ENCODE results near the gene CHMP2A.
A peak's percentile ranks its signal among the peaks of the same experiment; 100 is the strongest.
"Not testable (repeated sequence)": the region's sequence is repeated elsewhere in the genome, so short reads cannot be mapped to it uniquely, and the experiment has no call there.

Gene CHMP2A

DNA sequence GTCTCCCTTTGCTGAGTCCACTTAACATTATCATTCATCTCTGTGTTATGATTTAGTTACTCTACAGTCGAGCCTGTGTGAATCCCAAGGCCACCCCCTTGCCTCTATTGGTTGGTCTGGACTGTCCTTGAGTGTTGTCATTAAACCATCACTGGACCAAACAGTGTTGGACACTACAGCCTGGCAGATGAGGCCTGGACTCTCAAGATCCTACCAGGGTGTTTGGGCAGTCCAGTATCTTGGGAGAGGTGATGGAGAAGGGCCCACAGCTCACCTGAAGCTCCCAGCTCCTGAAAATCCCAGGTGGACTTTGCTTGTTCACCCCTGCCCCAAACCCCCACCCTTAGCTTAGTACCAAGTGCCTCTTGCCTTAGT, 3.8 kb downstream of the CHMP2A start:
- H3K9me3 Mint-ChIP-seq, result no peaks in the 10 kb centered on the region
- H3K4me1 Mint-ChIP-seq, result peaks cover 51% of the 10 kb centered on the region
- peaks cover 66% of the 10 kb centered on the region for H3K36me3 Mint-ChIP-seq
- H3K4me3 Mint-ChIP-seq, result no peak overlapping the region
- no peak overlapping the region for H3K27ac Mint-ChIP-seq
- no peaks in the 10 kb centered on the region for H3K27me3 Mint-ChIP-seq
- ATAC-seq, result no peak

DNA sequence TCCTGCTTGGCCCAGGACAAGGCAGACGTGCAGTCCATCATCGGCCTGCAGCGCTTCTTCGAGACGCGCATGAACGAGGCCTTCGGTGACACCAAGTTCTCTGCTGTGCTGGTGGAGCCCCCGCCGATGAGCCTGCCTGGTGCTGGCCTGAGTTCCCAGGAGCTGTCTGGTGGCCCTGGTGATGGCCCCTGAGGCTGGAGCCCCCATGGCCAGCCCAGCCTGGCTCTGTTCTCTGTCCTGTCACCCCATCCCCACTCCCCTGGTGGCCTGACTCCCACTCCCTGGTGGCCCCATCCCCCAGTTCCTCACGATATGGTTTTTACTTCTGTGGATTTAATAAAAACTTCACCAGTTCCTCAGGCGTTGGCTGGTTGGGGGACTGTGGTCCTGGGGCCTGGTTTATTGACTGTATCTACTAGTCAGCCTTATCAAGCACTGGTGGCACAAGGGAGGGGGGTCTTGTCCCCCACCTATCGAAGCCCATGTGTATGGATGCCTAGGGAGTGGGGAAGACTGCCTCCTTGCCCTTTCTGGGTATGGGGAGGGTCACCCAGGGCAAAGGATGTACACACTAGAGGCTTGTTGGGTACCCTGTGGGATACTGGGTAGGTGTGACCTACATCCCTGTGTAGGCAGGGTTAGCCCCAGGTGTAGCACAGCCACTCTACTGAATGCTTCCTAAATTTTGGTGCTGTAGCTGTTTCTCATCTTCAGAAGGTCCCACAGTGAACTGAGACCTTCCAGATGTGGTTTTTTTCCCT, 4.4 kb downstream of the CHMP2A start:
- no peaks in the 10 kb centered on the region for H3K9me3 Mint-ChIP-seq
- no peak for ATAC-seq
- H3K27ac Mint-ChIP-seq, result no peak overlapping the region
- peaks cover 69% of the 10 kb centered on the region for H3K36me3 Mint-ChIP-seq
- peaks cover 53% of the 10 kb centered on the region for H3K4me1 Mint-ChIP-seq
- H3K4me3 Mint-ChIP-seq, result no peak overlapping the region
- H3K27me3 Mint-ChIP-seq, result no peaks in the 10 kb centered on the region

DNA sequence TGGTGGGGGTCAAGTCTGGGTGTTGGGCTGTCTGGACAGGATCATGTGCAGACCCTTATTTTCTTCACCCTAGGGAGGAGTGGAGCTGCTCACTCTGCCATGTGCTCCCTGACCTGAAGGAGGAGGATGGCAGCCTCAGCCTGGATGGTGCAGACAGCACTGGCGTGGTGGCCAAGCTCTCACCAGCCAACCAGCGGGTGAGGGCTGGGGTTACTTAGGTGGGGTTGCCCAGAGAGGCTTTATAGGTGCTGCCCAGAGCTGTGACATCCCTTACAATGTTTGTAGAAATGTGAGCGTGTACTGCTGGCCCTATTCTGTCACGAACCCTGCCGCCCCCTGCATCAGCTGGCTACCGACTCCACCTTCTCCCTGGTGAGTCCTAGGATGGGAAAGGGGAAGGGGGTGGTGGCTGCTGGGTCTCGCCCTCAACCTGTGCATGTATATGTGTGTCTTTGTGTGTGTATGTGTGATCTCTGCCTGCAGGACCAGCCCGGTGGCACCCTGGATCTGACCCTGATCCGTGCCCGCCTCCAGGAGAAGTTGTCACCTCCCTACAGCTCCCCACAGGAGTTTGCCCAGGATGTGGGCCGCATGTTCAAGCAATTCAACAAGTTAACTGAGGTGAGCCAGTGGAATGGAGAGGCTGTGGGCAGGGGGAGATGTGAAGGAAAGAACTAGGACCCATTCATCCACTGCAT, 5.1 kb downstream of the CHMP2A start:
- Mint-ChIP-seq H3K27me3 (no peaks in the 10 kb centered on the region), H3K9me3 (no peaks in the 10 kb centered on the region), H3K4me3 (no peak overlapping the region), H3K27ac (no peak overlapping the region), H3K36me3 (peaks cover 76% of the 10 kb centered on the region), H3K4me1 (peaks cover 56% of the 10 kb centered on the region)
- ATAC-seq, result no peak

DNA sequence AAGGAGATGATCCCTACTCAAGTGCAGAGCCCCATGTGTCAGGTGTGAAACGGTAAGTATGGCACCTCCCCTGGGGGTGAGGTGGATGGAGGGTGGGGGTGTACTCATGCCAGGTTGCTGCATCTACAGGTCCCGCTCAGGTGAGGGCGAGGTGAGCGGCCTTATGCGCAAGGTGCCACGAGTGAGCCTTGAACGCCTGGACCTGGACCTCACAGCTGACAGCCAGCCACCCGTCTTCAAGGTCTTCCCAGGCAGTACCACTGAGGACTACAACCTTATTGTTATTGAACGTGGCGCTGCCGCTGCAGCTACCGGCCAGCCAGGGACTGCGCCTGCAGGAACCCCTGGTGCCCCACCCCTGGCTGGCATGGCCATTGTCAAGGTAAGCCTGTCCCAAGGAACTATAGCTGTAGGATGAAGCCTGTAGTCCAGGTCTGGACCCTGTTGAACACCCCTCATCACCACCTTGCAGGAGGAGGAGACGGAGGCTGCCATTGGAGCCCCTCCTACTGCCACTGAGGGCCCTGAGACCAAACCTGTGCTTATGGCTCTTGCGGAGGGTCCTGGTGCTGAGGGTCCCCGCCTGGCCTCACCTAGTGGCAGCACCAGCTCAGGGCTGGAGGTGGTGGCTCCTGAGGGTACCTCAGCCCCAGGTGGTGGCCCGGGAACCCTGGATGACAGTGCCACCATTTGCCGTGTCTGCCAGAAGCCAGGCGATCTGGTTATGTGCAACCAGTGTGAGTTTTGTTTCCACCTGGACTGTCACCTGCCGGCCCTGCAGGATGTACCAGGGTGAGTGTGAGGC, 5.8 kb downstream of the CHMP2A start:
- Mint-ChIP-seq H3K4me1 (peaks cover 54% of the 10 kb centered on the region), H3K4me3 (no peak overlapping the region), H3K36me3 (peaks cover 76% of the 10 kb centered on the region), H3K27ac (no peak overlapping the region), H3K9me3 (no peaks in the 10 kb centered on the region), H3K27me3 (peaks cover 2% of the 10 kb centered on the region)
- ATAC-seq, result no peak

DNA sequence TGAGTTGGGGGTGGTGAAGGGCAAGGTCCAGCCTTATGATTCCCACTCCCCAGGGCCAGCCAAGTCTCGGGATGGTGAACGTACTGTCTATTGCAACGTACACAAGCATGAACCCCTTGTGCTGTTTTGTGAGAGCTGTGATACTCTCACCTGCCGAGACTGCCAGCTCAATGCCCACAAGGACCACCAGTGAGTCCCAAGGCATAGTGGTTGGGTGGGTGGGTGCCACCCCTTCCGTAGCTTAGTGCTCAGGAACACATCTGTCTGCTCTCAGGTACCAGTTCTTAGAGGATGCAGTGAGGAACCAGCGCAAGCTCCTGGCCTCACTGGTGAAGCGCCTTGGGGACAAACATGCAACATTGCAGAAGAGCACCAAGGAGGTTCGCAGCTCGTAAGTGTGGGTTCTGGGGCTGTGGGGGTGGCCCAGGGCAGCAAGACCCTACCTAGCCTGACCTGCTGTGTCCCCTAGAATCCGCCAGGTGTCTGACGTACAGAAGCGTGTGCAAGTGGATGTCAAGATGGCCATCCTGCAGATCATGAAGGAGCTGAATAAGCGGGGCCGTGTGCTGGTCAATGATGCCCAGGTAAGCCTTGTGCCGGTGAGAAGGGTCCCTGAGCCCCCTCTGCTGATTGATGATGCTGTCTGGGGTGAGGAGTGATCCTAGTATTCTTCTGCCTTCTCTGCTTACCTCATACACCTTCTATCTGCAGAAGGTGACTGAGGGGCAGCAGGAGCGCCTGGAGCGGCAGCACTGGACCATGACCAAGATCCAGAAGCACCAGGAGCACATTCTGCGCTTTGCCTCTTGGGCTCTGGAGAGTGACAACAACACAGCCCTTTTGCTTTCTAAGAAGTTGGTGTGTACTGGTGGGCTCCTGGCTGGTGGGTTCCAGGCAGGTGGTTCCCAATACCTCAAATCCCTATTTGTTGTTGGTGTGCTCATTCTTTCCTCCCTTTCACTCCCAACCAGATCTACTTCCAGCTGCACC, 7.3 kb downstream of the CHMP2A start:
- Mint-ChIP-seq H3K36me3 (peaks cover 65% of the 10 kb centered on the region), H3K27me3 (peaks cover 16% of the 10 kb centered on the region), H3K4me1 (peaks cover 47% of the 10 kb centered on the region), H3K4me3 (no peak overlapping the region), H3K9me3 (no peaks in the 10 kb centered on the region), H3K27ac (no peak overlapping the region)
- no peak for ATAC-seq

DNA sequence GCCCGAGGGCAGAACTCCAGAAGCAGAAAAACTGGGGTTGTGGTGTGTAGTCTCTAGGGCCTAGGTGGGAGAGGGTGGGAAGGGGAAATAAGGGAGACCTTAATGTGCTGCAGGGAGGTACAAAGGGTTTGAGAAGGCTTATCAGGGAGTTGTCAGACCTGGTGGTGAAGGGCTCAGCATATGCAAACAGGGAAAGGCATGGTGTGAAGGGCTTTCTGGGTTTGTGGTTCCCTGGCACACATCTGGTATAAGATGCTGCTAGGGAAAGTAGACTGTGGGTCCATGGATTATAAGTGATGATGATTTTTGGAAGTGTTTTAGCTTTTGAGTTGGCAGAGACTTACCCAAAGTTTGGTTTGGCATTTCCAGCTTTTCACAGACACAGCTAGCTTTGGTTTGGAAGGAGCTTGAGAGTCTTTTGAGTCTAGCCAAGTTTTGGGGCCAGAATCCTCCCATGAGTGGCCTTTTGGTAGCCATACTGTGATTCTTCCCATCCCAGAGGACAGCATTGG, 8.8 kb downstream of the CHMP2A start:
- H3K36me3 Mint-ChIP-seq, result peaks cover 52% of the 10 kb centered on the region

DNA sequence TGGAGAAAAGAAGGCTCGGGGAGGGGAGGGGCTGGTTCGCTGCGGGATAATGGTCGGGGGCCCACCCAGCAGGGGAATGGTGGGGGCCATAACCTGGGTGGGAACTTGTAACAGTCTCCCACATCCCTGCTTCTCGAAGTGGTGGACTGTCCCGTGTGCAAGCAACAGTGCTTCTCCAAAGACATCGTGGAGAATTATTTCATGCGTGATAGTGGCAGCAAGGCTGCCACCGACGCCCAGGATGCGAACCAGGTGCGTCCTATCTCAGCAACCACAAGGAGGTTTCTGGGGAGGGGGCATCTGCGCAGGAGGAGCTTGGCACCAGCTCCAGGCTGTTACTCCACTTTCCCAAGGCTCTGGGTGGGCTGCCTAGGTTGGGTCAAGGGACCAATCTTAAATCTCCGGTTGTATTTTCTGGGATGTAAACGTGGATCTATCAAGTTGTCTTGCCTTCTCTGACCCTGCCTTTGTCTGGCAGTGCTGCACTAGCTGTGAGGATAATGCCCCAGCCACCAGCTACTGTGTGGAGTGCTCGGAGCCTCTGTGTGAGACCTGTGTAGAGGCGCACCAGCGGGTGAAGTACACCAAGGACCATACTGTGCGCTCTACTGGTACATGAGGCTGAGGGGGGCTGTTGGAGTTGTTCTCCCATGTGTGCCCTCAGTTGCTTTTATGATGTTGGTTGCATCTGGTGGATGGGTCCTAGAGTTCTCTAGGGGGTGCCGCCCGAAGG, 9.5 kb downstream of the CHMP2A start:
- peaks cover 46% of the 10 kb centered on the region for H3K36me3 Mint-ChIP-seq
- peak overlapping the region; percentile 98 for H3K27ac Mint-ChIP-seq
- peak overlapping the region; percentile 92 for H3K4me3 Mint-ChIP-seq
- H3K9me3 Mint-ChIP-seq, result no peaks in the 10 kb centered on the region
- peaks cover 44% of the 10 kb centered on the region for H3K4me1 Mint-ChIP-seq
- ATAC-seq, result no peak
- H3K27me3 Mint-ChIP-seq, result peaks cover 23% of the 10 kb centered on the region

More for the DNA sequence above, 8.8 kb downstream of the CHMP2A start:
- Mint-ChIP-seq H3K4me3 (peak overlapping the region; percentile 92), H3K27me3 (peaks cover 23% of the 10 kb centered on the region), H3K9me3 (no peaks in the 10 kb centered on the region), H3K4me1 (peaks cover 44% of the 10 kb centered on the region), H3K27ac (peak overlapping the region; percentile 98)
- ATAC-seq, result no peak

DNA sequence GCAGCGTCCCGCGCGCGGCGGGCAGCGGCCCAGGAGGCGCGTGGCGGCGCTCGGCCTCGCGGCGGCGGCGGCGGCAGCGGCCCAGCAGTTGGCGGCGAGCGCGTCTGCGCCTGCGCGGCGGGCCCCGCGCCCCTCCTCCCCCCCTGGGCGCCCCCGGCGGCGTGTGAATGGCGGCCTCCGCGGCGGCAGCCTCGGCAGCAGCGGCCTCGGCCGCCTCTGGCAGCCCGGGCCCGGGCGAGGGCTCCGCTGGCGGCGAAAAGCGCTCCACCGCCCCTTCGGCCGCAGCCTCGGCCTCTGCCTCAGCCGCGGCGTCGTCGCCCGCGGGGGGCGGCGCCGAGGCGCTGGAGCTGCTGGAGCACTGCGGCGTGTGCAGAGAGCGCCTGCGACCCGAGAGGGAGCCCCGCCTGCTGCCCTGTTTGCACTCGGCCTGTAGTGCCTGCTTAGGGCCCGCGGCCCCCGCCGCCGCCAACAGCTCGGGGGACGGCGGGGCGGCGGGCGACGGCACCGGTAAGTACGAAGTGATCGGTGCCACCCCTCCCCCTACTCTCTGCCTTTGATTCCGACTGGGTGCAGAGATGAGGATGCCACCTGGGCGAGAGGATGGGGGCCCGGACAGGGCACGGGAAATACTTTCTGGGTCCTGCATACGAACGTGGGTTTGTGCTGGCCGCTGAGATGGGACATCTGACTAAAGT, 10.2 kb downstream of the CHMP2A start:
- H3K9me3 Mint-ChIP-seq, result no peaks in the 10 kb centered on the region
- H3K4me3 Mint-ChIP-seq, result peak overlapping the region; percentile 92
- H3K4me1 Mint-ChIP-seq, result peaks cover 44% of the 10 kb centered on the region
- H3K36me3 Mint-ChIP-seq, result peaks cover 39% of the 10 kb centered on the region
- peaks cover 29% of the 10 kb centered on the region for H3K27me3 Mint-ChIP-seq
- peak; percentile 76 for ATAC-seq
- H3K27ac Mint-ChIP-seq, result peak overlapping the region; percentile 98

DNA sequence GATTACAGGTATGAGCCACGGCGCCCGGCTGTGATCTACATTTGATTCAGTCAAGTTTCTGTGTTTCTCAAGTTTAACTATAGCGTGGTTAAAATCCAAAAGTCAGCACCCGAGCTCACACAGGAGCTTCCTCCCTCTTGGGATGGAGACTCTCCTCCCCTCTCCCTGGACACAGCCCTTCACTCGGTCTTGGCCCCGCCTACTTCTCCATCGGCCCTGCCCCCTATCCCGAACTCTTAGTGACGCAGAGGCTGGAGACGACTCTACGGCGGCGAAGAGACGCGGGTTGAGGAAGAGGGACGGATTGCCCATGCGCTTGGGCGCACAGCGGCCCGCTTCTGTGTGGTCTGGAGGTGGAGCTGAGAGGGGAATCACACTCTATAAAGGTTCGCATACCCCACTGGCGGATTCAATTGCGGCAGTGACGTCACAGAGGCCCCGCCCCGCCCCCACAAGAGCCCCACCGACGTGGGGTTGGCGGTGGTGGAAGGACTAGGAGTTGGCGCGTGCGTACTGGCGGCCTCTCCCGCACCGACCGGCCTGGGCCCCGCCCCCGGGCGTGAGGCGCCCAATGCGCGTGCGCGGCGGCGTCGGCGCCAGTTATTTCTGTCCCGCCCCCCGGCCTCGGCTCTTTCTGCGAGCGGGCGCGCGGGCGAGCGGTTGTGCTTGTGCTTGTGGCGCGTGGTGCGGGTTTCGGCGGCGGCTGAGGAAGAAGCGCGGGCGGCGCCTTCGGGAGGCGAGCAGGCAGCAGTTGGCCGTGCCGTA, 10.9 kb downstream of the CHMP2A start, which contains the start of gene TRIM28:
Gene TRIM28, plus strand, starts transcription at position 239 of the 765 bp plus-strand sequence. CDS start 694 bp downstream, outside the sequence.
- Mint-ChIP-seq H3K4me1 (peaks cover 45% of the 10 kb centered on the region), H3K4me3 (peak within 1 kb of the TSS; percentile 92), H3K27me3 (peaks cover 37% of the 10 kb centered on the region), H3K9me3 (no peaks in the 10 kb centered on the region), H3K27ac (peak within 1 kb of the TSS; percentile 98), H3K36me3 (peaks cover 33% of the 10 kb centered on the region)
- peak; percentile 95 for ATAC-seq

DNA sequence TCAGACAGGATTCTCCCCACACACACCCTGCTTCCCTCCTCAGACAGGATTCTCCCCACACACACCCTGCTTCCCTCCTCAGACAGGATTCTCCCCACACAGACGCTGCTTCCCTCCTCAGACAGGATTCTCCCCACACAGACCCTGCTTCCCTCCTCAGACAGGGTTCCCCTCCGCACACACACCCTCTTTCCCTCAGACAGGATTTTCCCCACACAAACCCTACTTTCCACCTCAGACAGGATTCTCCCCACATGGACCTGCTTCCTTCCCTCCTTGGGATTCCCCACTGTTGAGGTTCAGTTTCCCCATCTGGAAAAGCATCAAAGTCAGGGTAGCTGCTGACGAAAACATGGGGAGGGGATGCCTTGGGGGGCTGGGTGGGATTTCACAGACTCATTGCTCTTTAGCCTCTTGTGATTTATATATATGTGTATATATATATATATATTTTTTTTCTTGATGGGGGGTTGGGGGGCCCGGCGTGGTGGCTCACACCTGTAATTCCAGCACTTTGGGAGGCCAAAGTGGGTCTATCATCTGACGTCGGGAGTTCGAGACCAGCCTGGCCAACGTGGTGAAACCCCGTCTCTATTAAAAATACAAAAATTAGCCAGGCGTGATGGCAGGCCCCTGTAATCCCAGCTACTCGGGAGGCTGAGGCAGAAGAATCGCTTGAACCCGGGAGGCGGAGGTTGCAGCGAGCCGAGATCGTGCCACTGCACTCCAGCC, 12.1 kb downstream of the CHMP2A start:
- H3K9me3 Mint-ChIP-seq, ATAC-seq, H3K4me3 Mint-ChIP-seq: not testable (repeated sequence)
- Mint-ChIP-seq H3K27ac (peak overlapping the region; percentile 26), H3K36me3 (peaks cover 23% of the 10 kb centered on the region), H3K4me1 (peaks cover 52% of the 10 kb centered on the region), H3K27me3 (peaks cover 49% of the 10 kb centered on the region)

DNA sequence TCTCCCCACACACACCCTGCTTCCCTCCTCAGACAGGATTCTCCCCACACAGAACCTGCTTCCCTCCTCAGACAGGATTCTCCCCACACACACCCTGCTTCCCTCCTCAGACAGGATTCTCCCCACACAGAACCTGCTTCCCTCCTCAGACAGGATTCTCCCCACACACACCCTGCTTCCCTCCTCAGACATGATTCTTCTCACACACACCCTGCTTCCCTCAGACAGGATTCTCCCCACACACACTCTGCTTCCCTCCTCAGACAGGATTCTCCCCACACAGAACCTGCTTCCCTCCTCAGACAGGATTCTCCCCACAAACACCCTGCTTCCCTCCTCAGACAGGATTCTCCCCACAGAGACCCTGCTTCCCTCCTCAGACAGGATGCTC, 15.7 kb downstream of the CHMP2A start:
- not testable (repeated sequence) for H3K9me3 Mint-ChIP-seq

More for the DNA sequence above, 15.7 kb downstream of the CHMP2A start:
- not testable (repeated sequence) for H3K36me3 Mint-ChIP-seq, ATAC-seq
- Mint-ChIP-seq H3K27ac (peak overlapping the region; percentile 25), H3K4me1 (peaks cover 23% of the 10 kb centered on the region), H3K27me3 (peaks cover 72% of the 10 kb centered on the region), H3K4me3 (peak overlapping the region; percentile 12)

All from stimulated activated memory B cell treated with anti-CD40 and anti-IgM and Interleukin-4, amounts not matched to agents 10 μg/mL and 1 μg/mL and 100 μg/mL, for 72 hours (primary cell).